Endometrial microvascular endothelial cells (primary cell): ENCODE data around the gene ATG10. TPM values are rescaled to one million over a fixed set of nuclear protein-coding genes. Genes with fewer than 3 reads are reported as not detected.
"Not testable (repeated sequence)": the region's sequence is repeated elsewhere in the genome, so short reads cannot be mapped to it uniquely, and the experiment has no call there.

Experiments
- in situ Hi-C: cut with HindIII; loops from 2 replicates; pipeline ENCODE4 v1.10.0; 2017; ENCODE audit warnings: low sequenced_read_pairs, low pct_unique_long_range_greater_than_20kb; ENCODE audit errors: inconsistent ontology term
- total RNA-seq: library from RNA; depleted of rRNA; stranded (reverse); fragments of >200 nt; gene quantifications from one replicate; pipeline ENCODE4 v1.2.3, GENCODE V29; 2015; ENCODE audit errors: inconsistent ontology term

Gene ATG10
- total RNA-seq, 1 donor from 2014 or later, result 9.9 TPM

DNA sequence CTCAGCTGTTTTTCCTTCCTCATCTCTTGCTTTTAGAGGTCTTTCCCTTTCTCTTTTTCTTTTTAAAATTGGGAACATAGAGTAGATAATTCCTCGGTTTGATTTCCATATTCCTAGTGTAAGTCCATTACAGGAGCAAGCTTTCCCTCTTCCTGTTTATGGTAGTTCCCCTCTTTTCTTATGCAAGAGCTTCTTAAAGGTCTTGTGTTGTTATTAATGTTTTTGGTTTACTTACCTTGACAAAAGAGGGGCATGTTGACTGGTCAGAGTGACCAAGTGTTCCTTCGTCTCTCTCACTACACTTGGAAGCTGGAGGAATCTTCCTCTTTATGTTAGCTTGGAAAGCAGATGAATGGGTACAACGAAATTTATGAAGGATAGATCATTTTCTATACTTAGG is 8.3 kb downstream of the ATG10 start:
- in situ Hi-C loops, result no loop called here

DNA sequence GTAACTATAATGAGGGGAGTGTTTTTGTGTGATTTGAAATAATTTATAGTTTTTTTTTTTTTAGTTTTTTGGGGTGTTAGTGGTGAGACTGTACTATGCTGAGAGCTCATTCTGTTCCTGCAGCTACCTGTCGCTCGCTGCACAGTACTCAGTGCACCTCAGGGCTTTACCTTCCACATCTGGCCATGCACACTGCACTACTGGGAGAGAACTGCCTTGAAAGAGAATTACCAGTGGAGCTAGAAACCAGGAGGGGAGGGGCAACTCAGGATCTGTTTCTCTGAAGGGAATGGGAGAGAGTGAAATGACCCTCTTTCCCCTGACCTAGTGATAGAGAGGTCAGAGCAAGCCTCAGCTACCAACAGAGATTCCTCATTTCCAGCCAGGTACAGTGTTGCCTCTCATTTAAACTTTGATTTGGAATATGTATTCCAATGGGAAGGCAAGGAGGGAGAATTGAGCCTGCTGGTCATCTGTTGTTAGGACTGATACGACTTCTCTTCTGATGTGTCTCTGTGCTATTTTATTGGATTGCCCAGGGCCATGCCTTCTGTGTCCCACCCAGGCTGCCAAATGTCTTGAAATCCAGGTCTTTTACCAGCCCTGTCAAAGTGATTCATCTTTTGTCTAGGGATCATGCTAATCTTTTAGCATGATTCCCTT is 8.9 kb downstream of the ATG10 start:
- in situ Hi-C loops, result no loop called here

DNA sequence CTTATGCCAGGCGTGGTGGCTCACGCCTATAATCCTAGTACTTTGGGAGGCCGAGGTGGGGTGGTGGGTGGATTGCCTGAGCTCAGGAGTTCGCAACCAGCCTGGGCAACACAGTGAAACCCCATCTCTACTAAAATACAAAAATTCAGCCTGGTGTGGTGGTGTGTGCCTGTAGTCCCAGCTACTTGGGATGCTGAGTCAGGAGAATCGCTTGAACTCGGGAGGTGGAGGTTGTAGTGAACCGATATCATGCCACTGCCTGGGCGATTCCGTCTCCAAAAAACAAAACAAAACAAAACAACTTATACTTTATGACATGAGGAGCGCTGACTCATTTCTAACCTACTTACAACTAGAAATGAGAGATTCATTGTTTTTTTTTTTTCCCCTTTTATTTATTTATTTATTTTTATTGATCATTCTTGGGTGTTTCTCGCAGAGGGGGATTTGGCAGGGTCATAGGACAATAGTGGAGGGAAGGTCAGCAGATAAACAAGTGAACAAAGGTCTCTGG is 10.4 kb downstream of the ATG10 start:
- in situ Hi-C loops, result not testable (repeated sequence)

DNA sequence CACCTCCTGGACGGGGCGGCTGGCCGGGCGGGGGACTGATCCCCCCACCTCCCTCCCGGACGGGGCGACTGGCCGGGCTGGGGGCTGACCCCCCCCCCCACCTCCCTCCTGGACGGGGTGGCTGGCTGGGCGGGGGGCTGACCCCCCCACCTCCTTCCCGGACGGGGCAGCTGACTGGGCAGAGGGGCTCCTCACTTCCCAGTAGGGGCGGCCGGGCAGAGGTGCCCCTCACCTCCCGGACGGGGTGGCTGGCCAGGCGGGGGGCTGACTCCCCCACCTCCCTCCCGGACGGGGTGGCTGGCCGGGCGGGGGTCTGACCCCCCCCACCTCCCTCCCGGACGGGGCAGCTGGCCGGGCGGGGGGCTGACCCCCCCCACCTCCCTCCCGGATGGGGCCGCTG is 11.3 kb downstream of the ATG10 start:
- in situ Hi-C loops, result not testable (repeated sequence)

DNA sequence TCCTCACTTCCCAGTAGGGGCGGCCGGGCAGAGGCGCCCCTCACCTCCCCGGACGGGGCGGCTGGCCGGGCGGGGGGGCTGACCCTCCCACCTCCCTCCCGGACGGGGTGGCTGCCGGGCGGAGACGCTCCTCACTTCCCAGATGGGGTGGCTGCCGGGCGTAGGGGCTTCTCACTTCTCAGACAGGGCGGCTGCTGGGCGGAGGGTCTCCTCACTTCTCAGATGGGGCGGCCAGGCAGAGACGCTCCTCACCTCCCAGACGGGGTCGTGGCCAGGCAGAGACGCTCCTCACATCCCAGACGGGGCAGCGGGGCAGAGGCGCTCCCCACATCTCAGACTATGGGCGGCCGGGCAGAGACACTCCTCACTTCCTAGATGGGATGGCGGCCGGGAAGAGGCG is 11.7 kb downstream of the ATG10 start:
- in situ Hi-C loops, result not testable (repeated sequence)

DNA sequence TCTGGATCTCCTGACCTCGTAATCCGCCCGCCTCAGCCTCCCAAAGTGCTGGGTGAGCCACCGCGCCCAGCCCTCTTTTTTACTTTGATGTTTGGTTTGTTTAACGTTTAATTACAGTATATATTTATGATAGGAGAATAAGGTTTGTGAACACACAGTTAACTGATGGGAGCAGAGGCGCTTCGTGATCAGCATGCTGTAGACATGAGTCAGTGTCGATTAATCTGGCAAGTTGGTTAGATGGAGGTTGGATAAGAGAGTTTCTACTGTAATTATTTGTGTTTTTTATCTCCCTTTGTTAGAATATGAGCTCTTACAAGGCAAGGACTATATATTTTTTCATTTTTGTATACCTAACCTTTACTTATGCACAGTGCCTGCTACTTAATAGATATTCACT is 14.3 kb downstream of the ATG10 start:
- in situ Hi-C loops, result no loop called here

DNA sequence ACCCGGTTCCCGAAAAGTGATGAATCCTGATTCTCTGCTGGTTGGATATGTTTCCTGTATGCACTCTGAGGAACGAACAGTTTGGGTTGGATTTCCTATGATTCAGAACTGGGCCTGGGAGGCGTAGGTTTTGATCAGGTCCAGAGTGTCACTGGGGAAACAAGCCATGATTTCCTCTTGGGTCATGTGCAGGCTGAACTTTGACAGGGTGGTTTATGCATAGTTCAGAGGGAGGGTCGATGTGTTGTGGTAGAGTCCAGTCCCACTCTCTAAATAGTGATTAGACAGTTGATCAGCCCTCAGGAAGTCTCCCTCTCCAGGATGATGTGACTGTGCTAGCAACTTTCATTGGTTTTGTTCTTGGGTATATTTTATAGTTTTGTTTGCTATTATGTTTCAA is 17.4 kb downstream of the ATG10 start:
- in situ Hi-C loops, result no loop called here

DNA sequence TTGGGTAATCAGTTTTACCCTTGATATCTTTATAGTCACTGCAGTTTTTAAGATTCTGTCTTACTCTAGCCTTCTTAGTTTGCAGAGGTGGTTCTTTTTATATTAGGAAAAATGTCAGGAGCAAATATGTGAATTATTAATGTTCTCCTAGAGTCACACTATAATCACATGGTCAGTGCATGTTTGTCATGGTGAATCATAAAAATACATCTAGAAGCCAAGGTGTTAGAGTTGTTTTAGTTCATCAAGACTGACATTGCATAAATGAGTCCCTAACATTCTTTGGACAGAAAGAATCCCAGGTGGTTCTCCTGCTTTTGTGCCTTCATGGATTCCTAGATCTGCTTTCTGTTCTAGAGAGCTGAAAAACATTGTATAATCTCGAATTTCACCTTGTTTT is 22.9 kb downstream of the ATG10 start:
- in situ Hi-C loops, result no loop called here

DNA sequence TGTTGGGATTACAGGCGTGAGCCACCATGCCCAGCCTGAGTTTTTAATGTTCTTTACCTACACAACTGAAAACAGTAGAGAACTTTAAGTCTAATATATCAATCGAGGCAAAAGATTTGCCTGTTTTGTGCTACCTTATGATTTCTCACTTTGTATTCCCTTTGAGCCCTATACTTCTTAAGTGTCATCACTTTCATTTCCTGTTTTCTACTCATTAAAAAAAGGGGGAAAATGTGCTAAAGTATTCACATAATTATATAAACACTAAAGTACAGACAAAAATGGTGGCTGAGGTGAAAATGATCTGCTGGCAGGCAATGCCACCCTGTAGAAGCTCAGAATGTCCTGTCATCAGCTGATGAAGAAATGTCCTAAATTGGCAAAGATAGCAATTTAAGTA is 23.6 kb downstream of the ATG10 start:
- in situ Hi-C loops, result no loop called here

DNA sequence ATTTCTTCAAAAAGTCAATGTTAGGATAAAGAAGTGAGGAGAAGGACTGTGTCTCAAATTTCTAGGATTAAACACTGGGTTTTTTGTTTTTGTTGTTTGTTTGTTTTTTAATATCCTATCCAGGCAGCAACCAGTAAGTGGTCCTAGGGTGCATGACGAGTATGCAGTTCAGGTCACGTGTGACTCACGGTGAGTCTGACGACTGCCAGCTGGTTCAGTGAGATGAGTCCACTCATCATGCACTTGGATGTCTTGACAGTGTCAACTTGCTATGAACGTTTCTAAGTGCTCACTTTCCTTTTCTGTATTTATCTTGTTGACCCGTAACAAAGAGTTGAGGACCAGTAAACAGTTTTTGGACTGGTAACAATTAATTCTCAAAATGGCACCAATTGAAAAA is 32.7 kb downstream of the ATG10 start:
- in situ Hi-C loops, result no loop called here

DNA sequence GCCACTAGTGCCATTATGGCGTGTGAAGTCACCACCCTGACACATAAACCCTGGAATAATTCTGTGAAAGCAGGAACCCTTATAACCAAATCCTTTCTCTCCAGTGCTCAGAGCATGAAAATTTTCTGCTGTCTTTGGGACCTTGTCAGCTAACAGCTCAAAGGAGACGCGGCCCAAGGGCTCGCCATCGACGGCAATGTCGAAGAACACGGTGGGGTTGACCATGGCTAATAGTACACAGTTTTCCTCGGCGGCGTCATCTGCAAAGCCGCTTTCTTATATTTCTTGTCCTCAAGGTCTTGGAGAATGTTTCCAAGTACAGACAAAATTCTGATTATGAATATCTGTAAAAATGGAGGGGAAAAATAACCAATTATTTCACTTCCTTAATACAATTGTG is 38.0 kb downstream of the ATG10 start:
- in situ Hi-C loops, result not testable (repeated sequence)

DNA sequence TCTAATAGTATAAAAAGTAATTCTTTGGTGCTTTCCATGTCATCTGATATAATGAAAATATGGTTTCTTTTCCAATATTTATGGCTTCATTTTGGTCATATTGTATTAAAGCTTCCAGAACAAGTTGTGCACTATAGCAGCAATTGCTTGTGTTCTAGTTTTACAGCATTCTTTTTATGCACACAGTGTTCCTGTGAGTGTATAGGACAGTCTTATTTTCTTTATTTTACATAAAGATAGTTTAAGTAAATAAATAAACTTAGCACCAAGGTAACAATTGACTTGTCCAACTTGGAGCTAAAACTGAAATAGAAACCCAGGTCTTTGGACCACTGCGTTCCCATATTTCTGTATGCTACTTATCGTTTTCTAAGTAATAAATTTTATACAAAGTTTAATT is 38.9 kb downstream of the ATG10 start:
- in situ Hi-C loops, result no loop called here

DNA sequence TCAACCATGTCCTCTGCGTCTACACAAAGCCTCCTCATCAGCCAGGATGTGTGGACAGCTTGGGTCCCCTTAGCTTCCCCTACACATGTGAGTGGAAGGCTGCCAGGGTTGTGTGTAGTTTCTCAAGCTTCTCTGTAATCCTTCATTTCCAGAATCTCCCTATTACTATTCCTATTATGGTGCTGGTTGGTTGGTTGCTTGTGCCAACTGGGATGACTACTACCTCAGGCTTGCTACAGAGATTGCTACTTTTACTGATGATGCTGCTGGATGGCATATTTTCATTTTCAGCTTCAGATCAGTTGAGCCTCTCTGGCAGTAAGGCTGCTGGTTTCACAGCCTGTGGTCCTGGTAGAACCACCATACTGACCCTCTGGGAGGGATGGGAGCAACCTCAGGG is 39.9 kb downstream of the ATG10 start:
- in situ Hi-C loops, result no loop called here

DNA sequence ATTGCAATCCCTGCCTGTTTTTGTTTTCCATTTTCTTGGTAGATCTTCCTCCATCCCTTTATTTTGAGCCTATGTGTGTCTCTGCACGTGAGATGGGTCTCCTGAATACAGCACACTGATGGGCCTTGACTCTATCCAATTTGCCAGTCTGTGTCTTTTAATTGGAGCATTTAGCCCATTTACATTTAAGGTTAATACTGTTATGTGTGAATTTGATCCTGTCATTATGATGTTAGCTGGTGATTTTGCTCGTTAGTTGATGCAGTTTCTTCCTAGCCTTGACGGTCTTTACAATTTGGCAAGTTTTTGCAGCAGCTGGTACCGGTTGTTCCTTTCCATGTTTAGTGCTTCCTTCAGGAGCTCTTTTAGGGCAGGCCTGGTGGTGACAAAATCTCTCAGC is 42.8 kb downstream of the ATG10 start:
- in situ Hi-C loops, result not testable (repeated sequence)

DNA sequence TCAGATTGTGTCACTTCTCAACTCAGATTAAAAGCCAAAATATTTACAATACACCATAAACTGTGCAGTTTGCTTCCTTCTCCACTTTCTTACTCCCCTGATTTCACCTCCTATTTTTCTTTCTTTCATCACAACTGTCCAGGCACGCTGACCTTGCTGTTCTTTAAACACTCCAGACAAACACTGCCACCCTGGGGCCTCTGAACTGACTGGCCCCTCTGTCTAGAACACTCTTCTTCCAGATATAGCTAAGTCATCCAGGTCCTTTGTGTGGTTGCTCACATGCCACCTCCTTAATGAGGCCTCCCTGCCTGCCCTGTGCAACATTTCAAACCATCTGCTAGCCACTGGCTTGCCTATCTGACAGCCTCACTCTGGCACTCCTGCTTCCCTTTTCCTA is 46.6 kb downstream of the ATG10 start:
- in situ Hi-C loops, result no loop called here

DNA sequence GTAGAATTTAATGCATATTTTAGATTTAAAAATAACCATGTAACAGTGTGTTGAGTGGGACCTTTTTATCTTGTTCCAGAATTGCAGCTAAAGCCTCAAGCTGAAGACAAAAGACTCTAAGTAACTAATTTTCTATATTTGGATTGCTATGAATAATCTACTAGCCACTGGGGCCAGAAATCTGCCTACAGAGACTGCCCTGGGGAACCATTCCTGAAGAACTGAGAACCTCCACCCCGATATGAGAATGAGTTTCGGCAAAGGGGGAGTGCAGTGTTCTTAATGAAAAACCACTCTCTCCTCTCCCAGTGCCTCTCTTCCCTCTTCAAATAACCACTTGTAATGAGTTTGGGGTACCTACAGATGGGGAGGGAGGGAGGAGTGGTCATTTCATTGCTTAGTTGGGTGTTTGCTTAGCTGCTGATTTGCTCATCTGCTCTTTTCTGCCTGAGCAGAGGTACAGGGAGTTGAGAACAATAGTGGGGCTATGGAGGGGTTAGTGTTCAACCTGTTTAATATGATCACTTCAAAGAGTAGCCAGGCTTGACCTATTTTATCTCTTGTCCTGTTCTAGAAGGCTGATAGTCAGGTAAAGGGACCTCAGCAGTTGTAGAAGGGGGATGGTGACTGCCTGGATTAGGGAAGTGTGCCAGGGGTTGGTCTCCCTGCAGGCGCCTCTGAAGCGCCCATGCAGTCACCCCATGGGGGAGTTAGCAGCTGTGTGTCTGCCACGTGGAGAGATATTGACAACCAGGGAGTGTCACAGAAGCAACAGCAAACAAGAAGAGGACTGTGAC is 47.7 kb downstream of the ATG10 start:
- in situ Hi-C loops, result no loop called here

DNA sequence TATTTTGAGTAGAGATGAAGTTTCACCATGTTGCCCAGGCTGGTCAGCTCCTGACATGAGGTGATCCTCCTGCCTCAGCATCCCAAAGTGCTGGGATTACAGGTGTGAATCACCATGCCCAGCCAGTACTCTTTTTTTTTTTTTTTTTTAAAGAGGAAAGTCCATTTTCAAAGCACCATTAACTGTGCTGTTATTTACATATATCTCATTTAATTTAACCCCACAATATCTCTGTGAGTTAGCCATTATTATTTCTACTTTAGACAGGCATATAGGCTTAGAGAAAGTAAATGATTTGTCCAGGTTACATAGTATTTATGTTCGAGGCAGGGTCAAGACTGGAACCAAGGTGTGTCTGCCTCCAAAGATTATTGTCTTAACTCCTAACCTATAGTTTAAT is 50.7 kb downstream of the ATG10 start:
- in situ Hi-C loops, result no loop called here

DNA sequence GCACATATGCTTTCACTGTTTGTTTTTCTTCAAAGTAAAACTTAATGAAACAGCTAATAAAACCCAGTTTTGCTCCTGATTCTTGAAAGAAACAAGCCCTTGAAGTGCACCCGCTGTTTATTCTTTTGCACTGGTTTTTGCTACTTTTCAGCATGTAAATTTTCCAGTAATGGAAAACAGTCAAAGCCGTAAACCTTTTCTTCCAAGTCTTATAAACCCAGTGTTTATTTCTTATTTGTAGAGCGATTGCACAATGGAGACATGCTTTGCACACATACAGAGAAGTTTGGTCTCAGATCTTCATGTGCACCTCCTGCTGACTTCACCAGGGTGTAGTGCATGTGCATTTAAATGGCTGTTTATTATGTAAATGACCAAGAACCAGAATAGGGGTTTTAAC is 51.8 kb downstream of the ATG10 start:
- in situ Hi-C loops, result no loop called here

DNA sequence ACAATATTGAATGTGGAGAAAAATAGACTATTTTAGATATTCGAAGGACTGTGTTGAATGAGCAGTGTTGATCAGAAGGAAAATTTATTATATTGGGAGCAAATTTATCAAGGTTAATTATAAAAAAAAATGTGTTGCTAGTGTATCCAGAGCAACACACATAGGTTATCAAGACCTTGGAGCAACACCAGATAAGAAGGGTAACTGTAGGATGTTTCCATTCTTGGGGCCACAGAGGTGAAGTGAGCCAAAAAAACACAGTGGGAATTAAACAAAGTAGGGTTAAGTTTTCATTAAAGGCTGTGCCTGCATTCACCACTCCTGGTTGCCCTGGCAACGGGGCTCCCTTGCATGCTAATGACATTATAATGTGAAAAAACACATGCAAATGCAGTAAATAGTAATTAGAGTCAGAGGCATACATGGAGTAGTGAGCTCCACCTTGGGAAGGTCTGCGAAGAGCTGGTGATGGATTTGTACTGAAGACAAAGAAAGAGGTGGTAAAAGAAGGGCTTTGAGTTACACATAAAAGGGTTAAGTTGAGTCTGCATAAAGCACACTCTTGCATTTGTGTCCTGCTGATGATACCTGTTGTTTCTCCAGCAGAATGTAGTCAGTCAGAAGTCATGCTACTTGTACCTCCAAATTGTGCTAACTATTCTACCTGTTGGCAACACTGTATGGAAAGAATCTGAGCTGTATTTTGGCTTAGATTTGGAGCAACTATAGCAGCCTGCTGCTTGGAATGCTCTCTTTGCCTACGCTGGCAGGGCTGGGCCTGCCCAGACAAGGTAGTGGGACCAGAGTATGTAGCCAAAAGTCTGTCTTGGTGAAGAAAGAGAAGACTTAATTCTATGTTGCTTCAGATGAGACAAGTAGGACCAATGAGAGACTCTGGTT is 59.6 kb downstream of the ATG10 start:
- in situ Hi-C loops, result no loop called here
